UCSD-AML1 (cell line): Measurements from ENCODE around the gene NWD2.
"Not testable (repeated sequence)": the region's sequence is repeated elsewhere in the genome, so short reads cannot be mapped to it uniquely, and the experiment has no call there.

Experiments used
- DNase-seq: peaks from one replicate; lab custom pipeline; 2025; ENCODE audit not compliant: unreplicated experiment; lab: John Stamatoyannopoulos, UW

NWD2 gene

GRCh38 chr4:37244583-37245390 lies at the start of gene NWD2:
Gene NWD2, plus strand, starts transcription at chr4:37244743. Its CDS starts 325 bp downstream, at chr4:37245068.
- no peak for DNase-seq

GRCh38 chr4:37197899-37198298 lies 46.6 kb upstream of the NWD2 start:
- DNase-seq: no peak

- DNase-seq: not testable (repeated sequence)
These were observed 39.8 kb upstream of the NWD2 start for GRCh38 chr4:37204740-37205139.

- no peak for DNase-seq
These were observed 28.3 kb upstream of the NWD2 start for GRCh38 chr4:37216209-37216608.

GRCh38 chr4:37219242-37219641 lies 25.3 kb upstream of the NWD2 start:
- no peak for DNase-seq

GRCh38 chr4:37219990-37220389 lies 24.6 kb upstream of the NWD2 start:
- DNase-seq: no peak

- DNase-seq: no peak
These were observed 23.9 kb upstream of the NWD2 start for GRCh38 chr4:37220685-37221084.

- DNase-seq: no peak
These were observed 20.8 kb upstream of the NWD2 start for GRCh38 chr4:37223732-37224131.

- no peak for DNase-seq
These were observed 19.7 kb upstream of the NWD2 start for GRCh38 chr4:37224854-37225253.

- DNase-seq: no peak
These were observed 18.8 kb upstream of the NWD2 start for GRCh38 chr4:37225778-37226177.

GRCh38 chr4:37232315-37232714 lies 12.2 kb upstream of the NWD2 start:
- no peak for DNase-seq

- DNase-seq: no peak
These were observed 8.4 kb upstream of the NWD2 start for GRCh38 chr4:37236165-37236564.

GRCh38 chr4:37241647-37242046 lies 2.9 kb upstream of the NWD2 start:
- DNase-seq: no peak

- DNase-seq: no peak
These were observed 1.5 kb upstream of the NWD2 start for GRCh38 chr4:37243051-37243450.

- DNase-seq: no peak
These were observed 591 bp upstream of the NWD2 start for GRCh38 chr4:37243722-37244582.

GRCh38 chr4:37245391-37245954 lies 930 bp downstream of the NWD2 start:
- DNase-seq: no peak

GRCh38 chr4:37246891-37247290 lies 2.3 kb downstream of the NWD2 start:
- DNase-seq: no peak

GRCh38 chr4:37258221-37258620 lies 13.7 kb downstream of the NWD2 start:
- DNase-seq: no peak

GRCh38 chr4:37268319-37268718 lies 23.8 kb downstream of the NWD2 start:
- no peak for DNase-seq

- no peak for DNase-seq
These were observed 34.6 kb downstream of the NWD2 start for GRCh38 chr4:37279121-37279520.

- DNase-seq: no peak
These were observed 35.5 kb downstream of the NWD2 start for GRCh38 chr4:37279894-37280592.
